H1 (cell line): ENCODE data around the gene CALU.

Source experiments
- BRCA1 ChIP-seq: IDR thresholded peaks from 2 replicates; pipeline ENCODE4 v1.6.1; 2012; ENCODE audit warnings: low read depth, low read length, improper control_type of control experiment
- CTCF ChIP-seq, 3 experiments: IDR thresholded peaks; 1 replicate in 2 of 3; 2 replicates in 1 of 3; pipeline versions ENCODE4 v1.5.1 to v1.6.1; 2011; ENCODE audit warnings: low read length in 3 of 3, mild to moderate bottlenecking in 3 of 3, inconsistent platforms in 2 of 3, low read depth in 1 of 3, moderate library complexity in 1 of 3; ENCODE audit not compliant: insufficient read depth in 1 of 3; ENCODE audit errors: control extremely low read depth in 1 of 3
- EP300 ChIP-seq, 2 experiments: IDR thresholded peaks; 1 replicate in 1 of 2; 2 replicates in 1 of 2; pipeline ENCODE4 v1.6.1; 2011 to 2012; ENCODE audit warnings: low read depth in 2 of 2, low read length in 2 of 2, mild to moderate bottlenecking in 2 of 2, borderline replicate concordance in 1 of 2, inconsistent platforms in 1 of 2, moderate library complexity in 1 of 2
- KDM1A ChIP-seq: fragments of 200-600, 300-600 bp; sonication (generic); IDR thresholded peaks from 2 replicates; pipeline ENCODE4 v1.7.1; 2016; ENCODE audit warnings: mild to moderate bottlenecking, low read length, borderline replicate concordance
- MAFK ChIP-seq: IDR thresholded peaks from 2 replicates; pipeline ENCODE4 v1.6.1; 2012; ENCODE audit warnings: low read depth, mild to moderate bottlenecking, improper control_type of control experiment, low read length
- USF2 ChIP-seq: IDR thresholded peaks from 2 replicates; pipeline ENCODE4 v1.6.1; 2011; ENCODE audit warnings: low read length, improper control_type of control experiment

GRCh38 chr7:128737441-128737840 lies 1.7 kb upstream of the CALU start:
- no peak for TF ChIP-seq BRCA1
- no peak for TF ChIP-seq EP300 (IDR thresholded peaks at IDR 0.05; ENCODE audit: borderline replicate concordance in 1 of 2, low read depth in 2 of 2, low read length in 2 of 2)
- no peak for TF ChIP-seq CTCF (IDR thresholded peaks at IDR 0.05; ENCODE audit: control extremely low read depth in 1 of 3, insufficient read depth in 1 of 3, low read depth in 1 of 3, low read length in 3 of 3)
- no peak for TF ChIP-seq KDM1A
- no peak for TF ChIP-seq MAFK
- TF ChIP-seq USF2 = no peak
